Lower leg skin (tissue), 4 donors: ENCODE data around the gene FA2H. TPM values are rescaled to one million over a fixed set of nuclear protein-coding genes. Genes with fewer than 3 reads are reported as not detected.

Experiments
- DNase-seq, 2 donors: peaks; one replicate each; pipeline ENCODE4 v3.0.0-alpha.2; 2019; ENCODE audit warnings: low spot score in 2 of 2
- H3K4me3 ChIP-seq: fragments of 200-600 bp; sonication (generic); 2 replicates; pipeline ENCODE4 v1.5.1; 2017; ENCODE audit warnings: mild to moderate bottlenecking, low read depth; ENCODE audit not compliant: poor library complexity, severe bottlenecking
- CTCF ChIP-seq, 3 donors: fragments of 450-650 bp; IDR thresholded peaks; one replicate each; pipeline ENCODE4 v1.5.1; 2016; ENCODE audit warnings: antibody characterized with exemption in 3 of 3, mild to moderate bottlenecking in 3 of 3, moderate library complexity in 2 of 3
- POLR2A ChIP-seq, 2 donors: fragments of 450-650 bp; IDR thresholded peaks; one replicate each; pipeline ENCODE4 v1.6.1; 2016 to 2017; ENCODE audit warnings: antibody characterized with exemption in 2 of 2, mild to moderate bottlenecking in 1 of 2, moderate library complexity in 1 of 2
- WGBS, 2 donors: methylation state at CpG; one replicate each; pipeline ENCODE4 v1.1.5; 2018; 5-methylcytosine and 5-hydroxymethylcytosine counted together
- intact Hi-C: fragments of 100-400 bp; cut with DNase I; formaldehyde crosslinking; loops from one replicate; pipeline ENCODE4 v1.15.0; 2023; ENCODE audit warnings: low total_unique reads
- total RNA-seq, 4 donors: library from RNA; depleted of rRNA; stranded (reverse); fragments of >200 nt; gene quantifications; one replicate each; pipeline ENCODE4 v1.1.0, GENCODE V29; 2016

FA2H gene
- total RNA-seq, 4 donors from 2014 or later = 4.5 to 13.7 (median 7.7) TPM

GRCh38 chr16:74718140-74718539 lies 56.5 kb downstream of the FA2H start:
- intact Hi-C loops = no loop called here
- DNase-seq = no peak
- TF ChIP-seq POLR2A (IDR thresholded peaks at IDR 0.05) (no peak), CTCF (IDR thresholded peaks at IDR 0.05) (no peak)
- WGBS, 2 donors = 85 to 91% methylated on average over 13 of the region's 13 CpGs
- H3K4me3 ChIP-seq = no peak overlapping the region

- TF ChIP-seq POLR2A (IDR thresholded peaks at IDR 0.05) (no peak), CTCF (IDR thresholded peaks at IDR 0.05) (no peak)
- intact Hi-C loops = no loop called here
- 78 to 83% methylated on average over 7 of the region's 7 CpGs for WGBS, 2 donors
- no peak for DNase-seq
- no peak overlapping the region for H3K4me3 ChIP-seq
Observed at GRCh38 chr16:74717367-74717766, 57.3 kb downstream of the FA2H start.

- WGBS, 2 donors = 74 to 90% methylated on average over 14 to 15 of the region's 15 CpGs
- intact Hi-C loops = no loop called here
- no peak for DNase-seq
- H3K4me3 ChIP-seq = no peak overlapping the region
- TF ChIP-seq POLR2A (IDR thresholded peaks at IDR 0.05) (no peak), CTCF (IDR thresholded peaks at IDR 0.05) (no peak)
Observed at GRCh38 chr16:74716355-74716754, 58.3 kb downstream of the FA2H start.

- intact Hi-C loops = no loop called here
- DNase-seq = no peak
- TF ChIP-seq POLR2A (IDR thresholded peaks at IDR 0.05) (no peak), CTCF (IDR thresholded peaks at IDR 0.05) (no peak)
- H3K4me3 ChIP-seq = no peak overlapping the region
- 84 to 89% methylated on average over 9 to 10 of the region's 10 CpGs for WGBS, 2 donors
Observed at GRCh38 chr16:74713876-74714275, 60.7 kb downstream of the FA2H start.

- intact Hi-C loops = no loop called here
- no peak for TF ChIP-seq POLR2A (IDR thresholded peaks at IDR 0.05)
- TF ChIP-seq CTCF (IDR thresholded peaks at IDR 0.05) = no peak
- WGBS, 2 donors = 72 to 78% methylated on average over 10 of the region's 10 CpGs
- no peak overlapping the region for H3K4me3 ChIP-seq
- no peak for DNase-seq
Observed at GRCh38 chr16:74713325-74713724, 61.3 kb downstream of the FA2H start.

- intact Hi-C loops = no loop called here
- H3K4me3 ChIP-seq = no peak overlapping the region
- 92 to 94% methylated on average over 12 of the region's 12 CpGs for WGBS, 2 donors
- DNase-seq = no peak
- no peak for TF ChIP-seq POLR2A (IDR thresholded peaks at IDR 0.05)
- no peak for TF ChIP-seq CTCF (IDR thresholded peaks at IDR 0.05)
Observed at GRCh38 chr16:74711938-74712337, 62.7 kb downstream of the FA2H start.
